A549 treated with ZK216348 at 1 μM for 4 hours (cell line): ENCODE data around the gene ST3GAL2. TPM values are rescaled to one million over a fixed set of nuclear protein-coding genes. Genes with fewer than 3 reads are reported as not detected.

ENCODE experiments used
- total RNA-seq: library from RNA; stranded (reverse); fragments of 200-300 nt; extraction: Qiagen RNA extraction; gene quantifications from 5 replicates; pipeline ENCODE4 v1.2.3, GENCODE V29; 2022; ENCODE audit warnings: low read depth

Gene ST3GAL2, protein sequence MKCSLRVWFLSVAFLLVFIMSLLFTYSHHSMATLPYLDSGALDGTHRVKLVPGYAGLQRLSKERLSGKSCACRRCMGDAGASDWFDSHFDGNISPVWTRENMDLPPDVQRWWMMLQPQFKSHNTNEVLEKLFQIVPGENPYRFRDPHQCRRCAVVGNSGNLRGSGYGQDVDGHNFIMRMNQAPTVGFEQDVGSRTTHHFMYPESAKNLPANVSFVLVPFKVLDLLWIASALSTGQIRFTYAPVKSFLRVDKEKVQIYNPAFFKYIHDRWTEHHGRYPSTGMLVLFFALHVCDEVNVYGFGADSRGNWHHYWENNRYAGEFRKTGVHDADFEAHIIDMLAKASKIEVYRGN
- total RNA-seq, result 14.8 to 28.1 TPM (median 23.1 TPM) in 5 replicates

DNA sequence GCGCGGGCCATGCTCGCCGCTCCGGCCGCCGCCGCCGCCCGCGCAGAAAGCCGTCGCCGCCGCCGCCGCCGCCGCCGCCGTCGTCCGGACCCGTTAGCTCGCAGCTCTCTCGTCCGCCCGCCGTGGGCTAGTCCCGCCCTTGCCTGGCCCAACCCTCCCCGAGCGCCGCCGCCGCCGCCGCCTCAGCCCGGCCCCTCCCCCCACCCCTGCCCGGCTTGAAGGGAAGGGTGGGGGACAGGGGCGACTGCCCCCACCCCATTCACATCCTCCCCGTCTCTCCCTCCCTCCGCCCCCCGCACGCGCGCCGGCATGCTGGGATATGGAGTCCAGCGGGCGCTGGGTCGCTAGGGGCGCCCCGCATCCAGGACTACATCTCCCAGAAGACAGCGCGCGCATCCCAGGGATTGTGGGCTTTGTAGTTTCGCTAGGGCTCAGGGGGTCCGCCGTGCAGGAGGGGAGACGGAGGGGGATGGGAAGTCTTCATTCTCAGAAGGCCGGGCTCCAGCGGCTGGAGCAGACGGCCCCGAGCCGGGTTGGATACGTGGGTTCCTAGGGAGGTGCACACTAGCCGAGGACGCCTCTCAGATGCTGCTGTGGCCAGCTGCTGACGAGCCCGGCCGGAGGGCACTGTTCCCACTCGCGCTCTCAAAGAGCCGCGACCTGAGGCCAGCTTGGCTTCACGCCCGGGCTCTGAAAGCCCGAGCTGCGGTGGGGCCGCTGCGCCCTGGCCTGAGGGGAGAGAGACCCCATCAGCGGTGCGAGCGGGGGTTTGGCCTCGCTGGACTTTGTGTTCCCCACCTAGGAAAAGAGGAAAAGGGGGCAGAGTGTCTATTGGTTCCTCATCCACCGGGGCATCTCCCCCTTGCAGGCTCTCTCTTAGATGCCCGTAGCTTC is at the start of gene ST3GAL2:
ST3GAL2 (minus strand) TSS at position 132 of the 894 bp plus-strand sequence. CDS start 40,570 bp downstream, outside the sequence.

GRCh38 chr16:70454222-70455034 is 15.5 kb upstream of the ST3GAL2 start, which contains the start of gene FCSK:
TSS of gene FCSK (plus strand) at chr16:70454595. CDS start at chr16:70463191, 8,596 bp downstream.

Other genes starting within 250 kb of the ST3GAL2 start
- gene EXOSC6, start 187.2 kb downstream of the ST3GAL2 start, total RNA-seq, result 14.2 to 18.8 TPM (median 16.2 TPM) in 5 replicates
- gene AARS1, start 149.6 kb downstream of the ST3GAL2 start, total RNA-seq, result 75.0 to 102 TPM (median 92.5 TPM) in 5 replicates
- gene DDX19B, start 139.9 kb downstream of the ST3GAL2 start, total RNA-seq, result 28.3 to 32.8 TPM (median 29.3 TPM) in 5 replicates
- gene DDX19A, start 92.2 kb downstream of the ST3GAL2 start, total RNA-seq, result 36.6 to 41.6 TPM (median 40.0 TPM) in 5 replicates
- 3.3 to 7.2 TPM (median 6.9 TPM) in 5 replicates for gene FCSK, start 15.5 kb upstream of the ST3GAL2 start, total RNA-seq
- 24.7 to 34.8 TPM (median 31.5 TPM) in 5 replicates for gene COG4, start 84.5 kb upstream of the ST3GAL2 start, total RNA-seq
- 132 to 214 TPM (median 196 TPM) in 5 replicates for gene SF3B3, start 84.7 kb upstream of the ST3GAL2 start, total RNA-seq
- 0.32 to 0.83 TPM (median 0.43 TPM) in 4 of 5 replicates, not detected in the other for gene IL34, start 207.5 kb upstream of the ST3GAL2 start, total RNA-seq
- 40.4 to 90.2 TPM (median 80.1 TPM) in 5 replicates for gene MTSS2, start 247.0 kb upstream of the ST3GAL2 start, total RNA-seq